ENCODE measurements around the gene STYXL1.

Gene STYXL1

GRCh38 chr7:75983471-75984129 lies 64.2 kb downstream of the STYXL1 start:
- in situ Hi-C loops (cut with HindIII; ENCODE audit: low sequenced_read_pairs), result no loop called here
- TF ChIP-seq CTCF (IDR thresholded peaks at IDR 0.05; ENCODE audit: low read depth, low read length), result no peak
- no peak for DNase-seq (ENCODE audit: low read depth, low spot score)
- H3K4me3 ChIP-seq (ENCODE audit: low read depth, low read length), result no peak overlapping the region

DNA sequence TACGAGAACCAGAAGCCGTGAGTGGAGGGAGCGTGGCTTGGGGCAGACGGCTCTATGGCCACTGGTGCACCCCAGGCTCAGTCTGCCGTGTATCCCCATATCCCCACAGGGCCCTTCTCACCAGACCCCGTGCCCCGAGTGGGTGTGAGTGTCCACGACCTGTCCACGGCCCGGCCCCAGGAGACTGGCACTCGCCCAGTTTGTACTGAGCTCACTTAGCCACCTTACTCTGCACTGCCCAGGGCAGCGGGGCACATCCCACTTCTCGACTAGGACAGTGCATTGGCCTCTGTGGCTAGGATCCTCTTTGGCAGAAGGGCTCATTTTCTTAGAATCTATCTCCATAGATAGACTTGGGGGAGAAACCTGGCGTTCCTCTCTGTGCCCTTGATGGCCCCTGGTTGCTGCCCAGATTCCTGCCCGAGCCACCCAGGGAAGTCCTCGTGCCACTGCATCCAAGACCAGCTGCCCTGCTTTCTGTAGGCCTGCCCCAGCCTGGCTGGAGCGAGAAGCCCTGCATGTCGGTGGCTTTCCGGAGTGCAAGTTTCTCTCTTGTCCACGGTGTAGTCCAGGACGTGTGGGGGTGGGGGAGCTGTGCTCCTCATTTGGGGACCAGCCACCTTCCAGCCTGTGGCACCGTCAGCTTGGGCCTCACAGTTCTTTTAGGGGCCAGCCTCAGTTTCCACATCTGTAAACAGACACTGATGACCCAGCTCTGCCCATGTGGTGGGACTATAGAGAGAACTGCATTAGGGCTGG lies 65.3 kb downstream of the STYXL1 start:
- TF ChIP-seq CTCF (IDR thresholded peaks at IDR 0.05; ENCODE audit: low read depth, low read length), result no peak
- DNase-seq (ENCODE audit: low read depth, low spot score), result no peak
- in situ Hi-C loops (cut with HindIII; ENCODE audit: low sequenced_read_pairs), result no loop called here
- H3K4me3 ChIP-seq (ENCODE audit: low read depth, low read length), result no peak overlapping the region

DNA sequence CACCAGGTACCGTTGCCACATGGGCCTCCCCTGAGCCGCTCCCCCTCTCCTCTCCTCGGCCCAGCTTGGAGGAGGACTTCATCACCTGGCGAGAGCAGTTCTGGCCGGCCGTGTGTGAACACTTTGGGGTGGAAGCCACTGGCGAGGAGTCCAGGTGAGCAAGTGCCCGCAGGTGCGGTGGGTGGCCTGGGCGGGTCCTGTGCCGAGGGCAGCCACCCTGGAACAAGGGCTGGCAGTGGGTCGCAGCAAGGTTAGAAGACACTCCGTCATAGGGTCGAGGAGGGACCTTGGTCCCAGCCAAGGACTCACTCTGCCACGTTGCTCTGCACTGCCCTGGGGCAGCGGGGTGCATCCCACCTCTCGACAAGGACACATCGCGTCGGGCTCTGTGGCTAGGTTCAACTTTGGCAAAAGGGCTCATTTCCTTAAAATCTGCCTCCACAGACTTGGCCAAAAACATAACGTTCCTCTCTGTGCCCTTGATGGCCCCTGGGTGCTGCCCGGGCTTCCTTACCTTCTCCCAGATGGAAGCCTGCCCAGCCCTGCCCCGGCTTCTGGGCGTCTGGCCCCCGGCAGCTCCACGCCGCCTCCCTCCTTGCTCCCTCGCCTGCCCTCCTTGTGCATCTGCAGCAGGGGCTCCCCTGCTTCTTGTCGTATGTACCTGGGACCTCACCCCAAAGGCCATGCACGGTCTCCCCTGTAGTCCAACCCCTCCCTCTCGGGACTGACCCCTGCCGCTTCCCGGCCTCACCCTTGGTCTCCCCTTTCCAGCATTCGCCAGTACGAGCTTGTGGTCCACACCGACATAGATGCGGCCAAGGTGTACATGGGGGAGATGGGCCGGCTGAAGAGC lies 66.1 kb downstream of the STYXL1 start:
- TF ChIP-seq CTCF (IDR thresholded peaks at IDR 0.05; ENCODE audit: low read depth, low read length), result no peak
- H3K4me3 ChIP-seq (ENCODE audit: low read depth, low read length), result no peak overlapping the region
- DNase-seq (ENCODE audit: low read depth, low spot score), result no peak
- in situ Hi-C loops (cut with HindIII; ENCODE audit: low sequenced_read_pairs), result no loop called here

GRCh38 chr7:75981203-75981452 lies 66.7 kb downstream of the STYXL1 start:
- no peak overlapping the region for H3K4me3 ChIP-seq (ENCODE audit: low read depth, low read length)
- no peak for DNase-seq (ENCODE audit: low read depth, low spot score)
- no peak for TF ChIP-seq CTCF (IDR thresholded peaks at IDR 0.05; ENCODE audit: low read depth, low read length)
- in situ Hi-C loops (cut with HindIII; ENCODE audit: low sequenced_read_pairs), result no loop called here

DNA sequence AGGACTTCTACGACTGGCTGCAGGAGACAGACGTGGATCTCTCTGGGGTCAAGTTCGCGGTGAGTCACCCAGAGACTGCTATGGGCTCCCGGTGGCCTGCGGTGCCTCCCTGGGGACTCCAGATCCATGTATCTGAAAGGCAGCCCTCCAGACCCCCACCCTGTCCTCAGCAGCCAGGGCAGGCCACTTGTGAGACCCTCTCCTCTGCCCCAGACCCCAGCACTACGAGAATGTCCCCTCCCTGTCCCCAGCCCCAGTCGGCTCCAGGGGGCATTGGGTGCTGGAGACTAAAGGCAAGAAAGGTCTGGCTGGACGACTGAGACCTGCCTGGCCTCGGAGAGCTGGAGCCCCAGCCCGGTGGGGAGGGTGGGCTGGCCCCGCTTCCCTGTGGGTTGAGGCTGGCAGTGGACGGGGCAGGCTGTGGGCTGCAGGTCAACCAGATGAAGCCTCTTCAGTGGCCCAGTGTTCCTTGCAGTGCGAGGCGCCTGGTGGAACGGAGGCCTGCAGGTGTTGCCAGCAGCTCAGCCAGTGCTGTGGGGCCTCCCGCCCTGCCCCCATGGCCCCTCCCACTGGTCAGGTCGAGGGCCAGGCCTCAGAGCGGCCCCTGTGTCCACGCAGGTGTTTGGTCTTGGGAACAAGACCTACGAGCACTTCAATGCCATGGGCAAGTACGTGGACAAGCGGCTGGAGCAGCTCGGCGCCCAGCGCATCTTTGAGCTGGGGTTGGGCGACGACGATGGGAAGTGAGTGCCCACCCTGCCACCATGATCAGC lies 67.2 kb downstream of the STYXL1 start:
- in situ Hi-C loops (cut with HindIII; ENCODE audit: low sequenced_read_pairs), result no loop called here
- H3K4me3 ChIP-seq (ENCODE audit: low read depth, low read length), result no peak overlapping the region
- TF ChIP-seq CTCF (IDR thresholded peaks at IDR 0.05; ENCODE audit: low read depth, low read length), result no peak
- DNase-seq (ENCODE audit: low read depth, low spot score), result no peak

DNA sequence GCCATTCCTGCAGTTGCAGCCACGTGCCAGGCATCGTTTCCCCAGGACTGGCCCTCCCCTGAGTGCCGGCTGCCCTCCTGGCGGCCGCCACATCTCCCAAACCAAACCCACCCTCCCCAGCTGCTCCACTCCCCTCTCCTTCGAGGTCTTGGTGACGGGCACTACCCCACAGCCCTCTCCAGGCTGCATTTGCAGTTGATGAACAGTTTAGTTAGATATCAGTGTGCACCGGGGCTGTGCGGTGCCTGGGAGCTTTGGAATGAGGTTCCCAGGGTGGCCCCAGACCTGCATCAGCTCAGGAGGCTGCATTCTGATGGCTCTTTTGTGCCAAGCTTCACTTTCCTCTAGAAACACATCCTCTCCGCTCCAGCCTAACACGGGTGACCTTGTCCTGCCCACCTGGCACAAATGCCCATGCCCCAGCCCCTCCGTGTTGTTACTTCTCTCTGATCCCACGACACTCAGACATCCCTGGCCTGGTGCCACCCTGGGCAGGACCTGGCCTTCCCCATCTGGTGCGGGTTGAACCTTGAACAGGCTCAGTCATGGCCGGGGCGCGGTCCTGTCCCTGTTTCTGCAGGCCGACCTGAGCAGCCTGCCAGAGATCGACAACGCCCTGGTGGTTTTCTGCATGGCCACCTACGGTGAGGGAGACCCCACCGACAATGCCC lies 67.9 kb downstream of the STYXL1 start:
- in situ Hi-C loops (cut with HindIII; ENCODE audit: low sequenced_read_pairs), result no loop called here
- no peak for TF ChIP-seq CTCF (IDR thresholded peaks at IDR 0.05; ENCODE audit: low read depth, low read length)
- DNase-seq (ENCODE audit: low read depth, low spot score), result no peak
- H3K4me3 ChIP-seq (ENCODE audit: low read depth, low read length), result no peak overlapping the region
